NCI-H187 (cell line): ENCODE measurements around the gene RADX.
A peak's percentile ranks its signal among the peaks of the same experiment; 100 is the strongest.
"Not testable (repeated sequence)": the region's sequence is repeated elsewhere in the genome, so short reads cannot be mapped to it uniquely, and the experiment has no call there.

ENCODE experiments used
- DNase-seq, 2 experiments: peaks; one replicate each; lab custom pipeline; 2025; lab: John Stamatoyannopoulos, UW

The RADX gene

DNA sequence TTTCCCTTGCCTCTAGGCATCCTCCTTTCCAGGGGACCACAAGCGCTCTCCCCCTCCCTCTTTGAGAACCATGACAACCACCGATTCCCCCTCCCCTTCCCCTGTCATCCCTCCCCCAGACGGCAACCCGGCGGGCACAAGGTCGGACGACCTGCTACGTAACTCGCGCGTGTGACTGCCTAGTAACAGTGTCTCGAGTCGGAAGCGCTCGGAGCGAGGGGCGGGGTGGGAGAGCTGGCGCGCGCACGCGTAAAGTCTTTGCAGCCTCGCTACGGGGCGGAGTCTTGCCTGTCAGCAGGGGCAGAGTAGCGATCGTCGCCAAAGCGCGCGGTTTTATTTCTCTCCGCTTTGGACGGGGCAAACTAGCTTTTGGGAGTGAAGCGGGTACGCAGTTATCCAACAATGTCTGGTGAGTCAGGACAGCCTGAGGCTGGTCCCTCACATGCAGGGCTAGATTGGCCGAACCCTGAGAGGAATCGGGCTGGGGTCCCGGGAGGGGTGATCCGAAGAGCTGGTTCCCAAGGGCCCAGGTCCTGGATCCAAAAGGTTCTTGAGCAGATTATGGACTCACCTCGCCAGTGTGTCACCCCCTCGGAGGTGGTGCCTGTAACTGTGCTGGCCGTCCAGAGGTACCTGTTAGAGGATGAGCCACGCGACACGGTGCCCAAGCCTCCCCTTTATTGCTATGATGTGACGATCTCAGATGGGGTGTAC, at the start of gene RADX:
TSS of gene RADX (plus strand) at position 300 of the 714 bp plus-strand sequence. CDS start at position 403, 103 bp downstream.
- DNase-seq, result peak; percentile 14 to 35

GRCh38 chrX:106564986-106565385, 46.8 kb upstream of the RADX start:
- DNase-seq, result no peak

- DNase-seq, result no peak
Measured at GRCh38 chrX:106566362-106566761, 45.4 kb upstream of the RADX start.

GRCh38 chrX:106581856-106582255, 29.9 kb upstream of the RADX start:
- DNase-seq, result no peak

GRCh38 chrX:106585478-106585877, 26.3 kb upstream of the RADX start:
- DNase-seq, result no peak

DNA sequence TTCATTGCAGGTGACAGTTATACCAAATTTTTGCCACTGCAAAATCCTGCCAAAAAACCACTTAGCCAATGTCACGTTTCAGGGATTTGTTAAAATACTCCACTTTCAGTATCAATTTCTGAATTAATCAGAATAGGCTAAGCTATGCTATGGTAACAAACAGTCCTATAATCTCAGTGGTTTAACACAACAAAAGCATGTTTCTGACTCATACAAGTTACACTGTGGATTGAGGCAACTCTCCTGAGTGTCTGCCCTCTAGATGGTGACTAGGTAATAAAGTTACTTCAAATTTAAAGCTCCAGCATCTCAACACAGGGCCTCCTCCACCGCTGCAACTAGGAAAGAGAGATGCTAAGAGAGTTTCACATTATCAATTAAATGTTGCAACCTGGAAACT, 23.0 kb upstream of the RADX start:
- no peak for DNase-seq

DNA sequence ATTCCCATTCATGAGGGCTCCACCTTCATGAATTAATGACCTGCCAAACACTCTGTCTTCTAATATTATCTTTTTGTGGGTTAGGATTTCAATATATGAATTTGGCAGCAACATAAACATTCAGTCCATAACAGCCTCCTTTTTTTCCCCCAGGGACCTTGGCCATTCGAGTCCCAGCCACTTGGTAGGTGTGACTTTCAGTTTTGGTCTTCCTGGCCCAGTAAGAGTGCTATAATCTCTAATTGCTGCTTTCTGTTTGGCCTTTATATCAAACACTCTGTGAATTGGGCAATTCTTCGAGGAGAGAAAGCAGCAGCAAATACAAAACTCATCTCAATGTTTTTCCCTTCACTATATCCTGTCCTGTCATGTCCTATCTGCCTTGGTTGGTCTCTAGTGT, 12.4 kb upstream of the RADX start:
- no peak for DNase-seq

DNA sequence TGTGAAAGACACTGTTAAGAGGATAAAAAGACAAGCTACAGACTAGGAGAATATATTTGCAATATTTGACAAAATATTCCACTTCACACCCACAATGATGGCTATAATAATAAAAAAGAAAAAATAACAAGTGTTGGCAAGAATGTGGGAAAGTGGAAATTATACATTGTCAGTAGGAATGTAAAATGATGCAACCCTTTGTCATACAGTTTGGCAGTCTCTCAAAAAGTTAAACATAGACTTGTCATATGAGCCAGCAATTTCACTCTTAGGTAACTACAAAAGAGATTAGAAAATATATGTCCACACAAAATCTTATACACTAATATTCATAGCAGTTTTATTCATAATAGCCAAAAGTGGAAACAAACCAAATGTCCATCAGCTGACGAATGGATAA, 5.2 kb upstream of the RADX start:
- no peak for DNase-seq

DNA sequence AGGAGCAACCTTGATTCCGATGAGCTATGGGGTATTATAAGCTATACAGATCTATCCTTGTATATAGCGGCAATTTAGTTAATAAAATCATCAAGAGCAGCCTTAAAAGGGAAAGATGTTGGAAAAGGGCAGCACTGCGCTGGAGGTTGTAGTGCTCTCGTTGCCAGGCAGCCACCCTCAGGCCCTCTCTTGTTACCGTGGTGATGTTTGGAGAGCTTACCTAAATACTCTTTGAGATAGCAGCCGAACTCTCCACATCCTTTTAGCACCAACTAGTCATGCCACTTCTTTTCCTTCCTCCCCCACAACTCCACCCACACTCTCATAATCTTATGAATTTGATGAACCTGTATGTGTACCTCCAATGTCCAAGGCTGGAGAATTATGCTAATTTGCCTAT, 3.8 kb upstream of the RADX start:
- DNase-seq, result peak; percentile 8 to 18

- no peak for DNase-seq
Measured at GRCh38 chrX:106611317-106611678, 480 bp upstream of the RADX start.

DNA sequence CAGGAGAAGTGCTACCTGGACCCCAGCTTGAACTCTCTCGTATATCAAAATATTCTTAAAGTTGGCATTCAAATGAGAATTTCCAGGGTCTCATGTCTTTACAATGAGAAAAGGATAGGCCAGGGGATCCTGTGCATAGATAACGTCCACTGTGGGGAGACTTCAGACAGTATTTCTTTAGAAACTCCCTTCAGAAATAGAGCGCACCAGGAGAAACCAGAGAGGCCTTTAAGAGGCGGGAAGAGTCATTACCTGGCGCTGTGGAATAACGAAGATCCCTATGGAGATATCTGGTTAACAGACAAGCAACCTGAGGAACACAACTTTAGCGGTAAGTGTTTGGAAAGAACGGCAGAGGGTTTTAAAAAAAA, 600 bp downstream of the RADX start:
- peak in 1 of 2 experiments; percentile 5 for DNase-seq

- DNase-seq, result no peak
Measured at GRCh38 chrX:106613277-106613676, 1.5 kb downstream of the RADX start.

DNA sequence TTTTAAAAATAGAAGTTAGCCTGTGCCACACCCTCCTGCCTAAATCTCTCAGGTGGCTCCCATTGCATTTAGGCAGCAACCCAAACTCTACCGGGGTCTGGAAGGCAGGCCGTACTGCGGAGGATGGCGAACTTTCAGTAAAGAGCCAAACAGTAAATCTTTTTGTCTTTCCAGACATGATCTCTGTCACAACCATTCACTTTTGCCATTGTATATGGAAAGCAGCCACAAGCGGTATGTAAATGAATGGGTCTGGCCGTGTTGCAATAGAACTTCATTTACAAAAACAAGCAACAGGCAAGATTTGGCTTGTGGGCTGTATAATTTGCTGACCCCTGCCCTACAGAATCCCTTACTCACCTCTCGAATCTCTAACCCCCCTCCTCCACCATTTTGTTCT, 3.3 kb downstream of the RADX start:
- DNase-seq, result no peak

DNA sequence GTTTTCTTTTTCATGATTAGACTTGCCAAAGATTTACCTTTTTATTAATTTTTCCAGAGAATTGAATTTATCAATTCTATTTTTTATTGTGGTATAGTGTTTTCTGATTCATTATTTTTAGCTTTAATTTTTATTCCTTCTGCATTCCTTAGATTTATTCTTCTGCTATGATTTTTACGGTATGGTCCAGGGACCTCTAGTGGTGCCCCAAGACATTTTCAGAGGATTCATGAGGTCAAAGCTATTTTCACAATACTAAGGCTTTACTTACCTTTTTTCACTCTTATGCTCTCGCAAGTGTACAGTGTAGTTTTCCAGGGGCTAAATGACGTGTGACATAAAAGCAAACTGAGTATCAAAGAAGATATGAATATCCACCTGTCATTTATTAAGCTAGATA, 8.0 kb downstream of the RADX start:
- DNase-seq, result no peak

DNA sequence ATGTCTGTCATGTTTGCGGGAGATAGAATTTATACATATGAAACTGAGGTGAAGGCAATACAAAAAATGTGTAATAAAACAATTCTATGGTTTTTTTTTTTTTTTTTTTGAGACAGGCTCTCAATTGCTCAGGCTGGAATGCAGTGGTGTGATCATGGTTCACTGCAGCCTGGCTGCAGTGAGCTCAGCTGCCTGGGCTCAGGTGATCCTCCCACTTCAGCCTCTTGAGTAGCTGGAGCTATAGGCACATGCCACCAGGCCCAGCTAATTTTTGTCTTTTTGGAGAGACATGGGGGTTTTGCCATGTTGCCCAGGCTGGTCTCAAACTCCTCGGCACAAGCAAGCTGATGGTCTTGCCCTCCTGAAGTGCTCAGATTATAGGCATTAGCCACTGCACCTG, 10.1 kb downstream of the RADX start:
- DNase-seq, result no peak

- no peak for DNase-seq
Measured at GRCh38 chrX:106626789-106627188, 15.0 kb downstream of the RADX start.

DNA sequence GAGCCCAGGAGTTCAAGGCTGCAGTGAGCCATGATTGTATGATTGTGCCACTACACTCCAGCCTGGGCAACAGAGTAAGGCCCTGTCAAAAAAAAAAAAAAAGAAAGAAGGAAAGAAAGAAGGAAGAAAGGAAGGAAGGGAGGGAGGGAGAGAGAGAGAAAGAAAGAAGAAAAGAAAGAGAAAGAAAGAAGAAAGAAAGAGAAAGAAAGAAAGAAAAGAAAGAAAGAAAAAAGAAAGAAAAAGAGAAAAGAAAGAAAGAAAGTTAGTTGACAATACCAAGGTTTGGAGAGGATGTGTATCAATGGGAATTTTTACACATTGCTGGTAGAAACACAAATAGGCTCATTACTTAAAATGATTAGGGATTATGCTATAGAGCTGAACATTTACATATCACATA, 19.8 kb downstream of the RADX start:
- no peak for DNase-seq

DNA sequence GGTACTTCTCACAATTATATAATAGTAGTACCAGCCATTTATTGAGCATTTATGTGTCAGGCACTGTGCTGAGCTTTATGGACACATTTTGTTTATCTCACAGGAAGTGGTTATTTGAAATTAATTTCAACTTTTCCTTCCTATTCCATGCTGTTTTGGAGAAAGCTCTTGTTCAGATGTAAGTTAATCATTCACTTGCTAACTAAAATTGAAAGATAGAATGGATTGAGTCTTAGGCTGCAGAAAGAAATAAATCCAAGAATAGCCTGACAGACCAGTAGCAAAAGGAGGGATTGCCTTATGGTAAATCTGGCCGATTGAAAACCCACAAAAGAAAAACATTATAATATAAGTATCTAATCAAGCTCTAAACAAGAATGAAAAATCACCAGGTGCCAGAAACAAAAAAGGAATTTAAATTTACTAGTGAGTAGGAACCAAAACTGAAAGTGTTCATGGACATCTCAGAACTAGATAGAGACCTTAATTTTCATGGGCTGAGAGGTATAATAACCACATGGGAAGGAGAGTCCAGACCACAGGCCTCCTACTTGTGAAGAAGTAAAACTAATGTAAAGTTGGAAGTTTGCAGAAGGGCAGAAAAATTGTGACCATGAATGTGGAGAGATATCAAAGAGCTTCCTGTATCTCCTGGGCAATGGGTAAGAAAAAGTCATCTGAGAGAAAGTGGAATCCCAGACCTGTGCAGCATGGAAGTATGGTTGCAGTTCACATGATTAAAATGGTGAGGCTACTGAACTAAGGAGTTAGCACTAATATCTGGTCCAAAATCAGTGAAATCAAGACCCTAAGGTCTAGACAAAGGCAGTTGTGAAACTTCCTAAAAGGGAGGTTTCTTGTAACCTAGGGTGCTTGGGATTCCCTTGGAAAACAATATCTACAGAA, 38.0 kb downstream of the RADX start:
- no peak for DNase-seq

- not testable (repeated sequence) for DNase-seq
Measured at GRCh38 chrX:106653625-106654024, 41.8 kb downstream of the RADX start.

DNA sequence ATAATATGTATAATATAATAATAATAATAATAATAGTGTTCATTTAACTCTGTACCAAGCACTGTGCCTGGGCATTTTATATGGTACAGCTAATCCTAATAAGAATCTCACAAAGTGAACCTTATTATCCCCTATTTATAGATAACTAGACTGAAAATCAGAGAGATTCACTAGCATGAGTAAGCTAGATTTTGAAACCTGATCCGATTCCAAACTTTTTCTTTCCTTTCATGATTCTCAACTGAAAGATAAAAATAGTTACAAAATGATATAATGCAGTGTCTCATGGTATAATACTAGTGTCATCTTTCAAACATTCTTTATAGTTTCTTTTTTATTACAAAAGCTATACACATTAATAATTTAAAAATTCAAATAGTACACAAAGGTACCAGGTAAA, 58.9 kb downstream of the RADX start:
- no peak for DNase-seq

GRCh38 chrX:106672527-106672926, 60.7 kb downstream of the RADX start:
- DNase-seq, result no peak

GRCh38 chrX:106680716-106681115, 68.9 kb downstream of the RADX start:
- DNase-seq, result no peak

GRCh38 chrX:106684207-106684606, 72.4 kb downstream of the RADX start:
- DNase-seq, result no peak
